K562 (cell line): ENCODE data around the gene PPP1R16B. TPM values are rescaled to one million over a fixed set of nuclear protein-coding genes. Genes with fewer than 3 reads are reported as not detected.

Source experiments
- BCL6 ChIP-seq: fragments of 250-450 bp; sonication (Bioruptor Pico); IDR thresholded peaks from 2 replicates; pipeline ENCODE4 v1.4.0; 2020
- BRD4 ChIP-seq: fragments of 200-600 bp; sonication (generic); IDR thresholded peaks from 2 replicates; pipeline ENCODE4 v1.6.1; 2017; ENCODE audit warnings: inconsistent platforms
- CBFA2T2 ChIP-seq: fragments of 450-650 bp; conservative IDR thresholded peaks from 2 replicates; pipeline ENCODE4 v1.6.1; 2017; ENCODE audit warnings: mild to moderate bottlenecking
- CBX2 ChIP-seq: fragments of 200-600 bp; sonication (generic); IDR thresholded peaks from one replicate; pipeline ENCODE4 v1.6.1; 2012; ENCODE audit warnings: mild to moderate bottlenecking, low read length, inconsistent platforms; ENCODE audit not compliant: insufficient read depth, poor library complexity, severe bottlenecking
- ERF ChIP-seq: fragments of 450-650 bp; formaldehyde crosslinking; IDR thresholded peaks from 2 replicates; pipeline ENCODE4 v1.4.0; 2020; ENCODE audit warnings: mild to moderate bottlenecking, mixed read lengths
- KDM5B ChIP-seq: fragments of 200-600 bp; sonication (generic); IDR thresholded peaks from 2 replicates; pipeline ENCODE4 v1.6.1; 2012; ENCODE audit warnings: low read depth, mild to moderate bottlenecking, moderate library complexity, low read length, control low read depth, inconsistent platforms; ENCODE audit not compliant: insufficient replicate concordance
- MTA2 ChIP-seq: fragments of 450-650 bp; IDR thresholded peaks from 2 replicates; pipeline ENCODE4 v1.6.1; 2016; ENCODE audit warnings: low read depth
- NR2F6 ChIP-seq: fragments of 450-650 bp; formaldehyde crosslinking; IDR thresholded peaks from 2 replicates; pipeline ENCODE4 v1.4.0; 2020; ENCODE audit warnings: mild to moderate bottlenecking
- RAD51 ChIP-seq: fragments of 450-650 bp; IDR thresholded peaks from 2 replicates; pipeline ENCODE4 v1.7.1; 2016; ENCODE audit warnings: low read depth, mild to moderate bottlenecking, borderline replicate concordance
- SMAD2 ChIP-seq: fragments of 150-350 bp; IDR thresholded peaks from 2 replicates; pipeline ENCODE4 v1.6.1; 2014; ENCODE audit warnings: low read depth, mild to moderate bottlenecking, low read length
- TAF7 ChIP-seq: fragments of 450-650 bp; IDR thresholded peaks from 2 replicates; pipeline ENCODE4 v1.6.1; 2016; ENCODE audit warnings: missing genetic modification characterization, missing compliant biosample characterization
- TARDBP ChIP-seq: fragments of 450-650 bp; IDR thresholded peaks from 2 replicates; pipeline ENCODE4 v1.6.1; 2016
- TFAP4 ChIP-seq: sonication (generic); formaldehyde crosslinking; IDR thresholded peaks from 2 replicates; pipeline ENCODE4 v1.8.0; 2022; ENCODE audit warnings: missing genetic modification reagents, mild to moderate bottlenecking, moderate library complexity, borderline replicate concordance
- THRAP3 ChIP-seq: fragments of 450-650 bp; IDR thresholded peaks from 2 replicates; pipeline ENCODE4 v1.6.1; 2016; ENCODE audit warnings: mild to moderate bottlenecking, inconsistent platforms, borderline replicate concordance
- ZFP36 ChIP-seq: fragments of 150-350 bp; IDR thresholded peaks from 2 replicates; pipeline ENCODE4 v1.6.1; 2018; ENCODE audit warnings: low read length, low read depth; ENCODE audit not compliant: partially characterized antibody
- ZHX1 ChIP-seq: fragments of 150-350 bp; conservative IDR thresholded peaks from 2 replicates; pipeline ENCODE4 v1.6.1; 2014; ENCODE audit warnings: low read length
- ZNF583 ChIP-seq: fragments of 250-450 bp; sonication (Bioruptor Pico); IDR thresholded peaks from 2 replicates; pipeline ENCODE4 v1.4.0; 2020
- ZNF740 ChIP-seq, 3 experiments: fragments of 200-800 bp in 1 of 3; sonication (Bioruptor generic) in 1 of 3; sonication (generic) in 1 of 3; formaldehyde crosslinking in 1 of 3; IDR thresholded peaks; 2 replicates each; pipeline versions ENCODE4 v1.6.1 to v1.8.0; 2016 to 2022; ENCODE audit warnings: mild to moderate bottlenecking in 2 of 3, missing compliant biosample characterization in 2 of 3, missing genetic modification characterization in 2 of 3, missing genetic modification reagents in 1 of 3
- ZNF780A ChIP-seq: fragments of 250-450 bp; sonication (Bioruptor Pico); IDR thresholded peaks from 2 replicates; pipeline ENCODE4 v1.5.0; 2021; ENCODE audit warnings: mild to moderate bottlenecking
- ZNF79 ChIP-seq: fragments of 250-450 bp; sonication (Bioruptor Pico); IDR thresholded peaks from 2 replicates; pipeline ENCODE4 v1.4.0; 2020; ENCODE audit warnings: low read depth, mild to moderate bottlenecking, moderate library complexity
- polyA plus RNA-seq, 8 experiments: library from polyadenylated mRNA; depleted of rRNA in 4 of 8; stranded (reverse) in 5 of 8; unstranded in 3 of 8; fragments of >200 nt; fragmentation: Nextera tagmentation in 2 of 8; fragmentation: Illumina TruSeq in 1 of 8; extraction: Ambion mirVana in 2 of 8; extraction: Trizol in 1 of 8; gene quantifications; 2 replicates each; pipeline versions ENCODE4 v1.2.1 to v1.2.3, GENCODE V29; 2011 to 2014; ENCODE audit warnings: inconsistent platforms in 1 of 8, missing spikeins in 1 of 8
- total RNA-seq, 7 experiments: library from RNA; depleted of rRNA in 6 of 7; stranded (reverse); fragments of >200 nt in 6 of 7; fragmentation: Illumina TruSeq in 2 of 7; extraction: Trizol in 2 of 7; gene quantifications; 2 replicates each; pipeline versions ENCODE4 v1.2.1 to v1.2.3, GENCODE V29; 2011 to 2021; ENCODE audit warnings: low replicate concordance in 1 of 7
- TF ChIP-seq, protein P1 (sequence below): sonication (generic); formaldehyde crosslinking; IDR thresholded peaks from 2 replicates; pipeline ENCODE4 v1.8.1; 2023; ENCODE audit warnings: mild to moderate bottlenecking, missing genetic modification reagents

Gene PPP1R16B
- total and polyA plus RNA-seq, 9 of the 15 experiments (the other 6 are each of a cell fraction or from before 2014, with no cell fraction given), result 1.5 to 11.5 (median 6.8) TPM

- TF ChIP-seq SMAD2 (no peak), MTA2 (no peak), ZNF79 (CRISPR knock-in tag) (no peak), ZFP36 (no peak), THRAP3 (no peak), ZNF583 (CRISPR knock-in tag) (no peak; the same call in 1 of the 2 replicates), CBX2 (no peak), CBFA2T2 (no peak), ZHX1 (no peak), ZNF740 (CRISPR knock-in tag; IDR thresholded peaks at IDR 0.05) (no peak), ZNF740 (tag; IDR thresholded peaks at IDR 0.05) (no peak), TARDBP (no peak), NR2F6 (0 out of 2 replicates have a peak, but pooled peaks have one; percentile 14), TAF7 (tag) (0 out of 2 replicates have a peak, but pooled peaks have one; percentile 41), RAD51 (no peak), TFAP4 (CRISPR knock-in tag) (peak; percentile 86; the same call in 1 of the 2 replicates), KDM5B (peak; percentile 99), BCL6 (CRISPR knock-in tag) (no peak), ZNF780A (CRISPR knock-in tag) (no peak), ERF (CRISPR knock-in tag) (no peak; the same call in 1 of the 2 replicates), BRD4 (no peak; the same call in 1 of the 2 replicates)
- TF ChIP-seq, protein P1, sequence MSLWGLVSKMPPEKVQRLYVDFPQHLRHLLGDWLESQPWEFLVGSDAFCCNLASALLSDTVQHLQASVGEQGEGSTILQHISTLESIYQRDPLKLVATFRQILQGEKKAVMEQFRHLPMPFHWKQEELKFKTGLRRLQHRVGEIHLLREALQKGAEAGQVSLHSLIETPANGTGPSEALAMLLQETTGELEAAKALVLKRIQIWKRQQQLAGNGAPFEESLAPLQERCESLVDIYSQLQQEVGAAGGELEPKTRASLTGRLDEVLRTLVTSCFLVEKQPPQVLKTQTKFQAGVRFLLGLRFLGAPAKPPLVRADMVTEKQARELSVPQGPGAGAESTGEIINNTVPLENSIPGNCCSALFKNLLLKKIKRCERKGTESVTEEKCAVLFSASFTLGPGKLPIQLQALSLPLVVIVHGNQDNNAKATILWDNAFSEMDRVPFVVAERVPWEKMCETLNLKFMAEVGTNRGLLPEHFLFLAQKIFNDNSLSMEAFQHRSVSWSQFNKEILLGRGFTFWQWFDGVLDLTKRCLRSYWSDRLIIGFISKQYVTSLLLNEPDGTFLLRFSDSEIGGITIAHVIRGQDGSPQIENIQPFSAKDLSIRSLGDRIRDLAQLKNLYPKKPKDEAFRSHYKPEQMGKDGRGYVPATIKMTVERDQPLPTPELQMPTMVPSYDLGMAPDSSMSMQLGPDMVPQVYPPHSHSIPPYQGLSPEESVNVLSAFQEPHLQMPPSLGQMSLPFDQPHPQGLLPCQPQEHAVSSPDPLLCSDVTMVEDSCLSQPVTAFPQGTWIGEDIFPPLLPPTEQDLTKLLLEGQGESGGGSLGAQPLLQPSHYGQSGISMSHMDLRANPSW (CRISPR knock-in tag), result peak; percentile 31; the same call in 1 of the 2 replicates
These were observed 120.8 kb downstream of the PPP1R16B start, which contains the start of gene FAM83D (continued) for GRCh38 chr20:38926142-38926933.
